Tibial artery (tissue), 4 donors: ENCODE results near the gene MYH6.
A peak's percentile ranks its signal among the peaks of the same experiment; 100 is the strongest.

Experiments used
- DNase-seq, 2 donors: peaks; one replicate each; pipeline ENCODE4 v3.0.0-alpha.2; 2019
- H3K27ac ChIP-seq, 2 donors: fragments of 200-600 bp; sonication (generic) in 1 of 2; 1 replicate in 1 of 2; 2 replicates in 1 of 2; pipeline ENCODE4 v1.5.1; 2018 to 2019; ENCODE audit warnings: mild to moderate bottlenecking in 1 of 2
- H3K27me3 ChIP-seq, 2 donors: fragments of 200-600 bp; sonication (generic) in 1 of 2; one replicate each; pipeline versions ENCODE4 v1.5.1 to v1.6.0; 2016 to 2019
- H3K36me3 ChIP-seq, 3 donors: fragments of 200-600 bp; sonication (generic) in 2 of 3; one replicate each; pipeline ENCODE4 v1.5.1; 2016 to 2019; ENCODE audit warnings: mild to moderate bottlenecking in 2 of 3
- H3K4me1 ChIP-seq, 4 donors: fragments of 200-600 bp; sonication (generic) in 2 of 4; 1 replicate in 3 of 4; 2 replicates in 1 of 4; pipeline ENCODE4 v1.5.1; 2016 to 2019
- H3K4me3 ChIP-seq, 2 donors: fragments of 200-600 bp; sonication (generic) in 1 of 2; 1 replicate in 1 of 2; 2 replicates in 1 of 2; pipeline ENCODE4 v1.5.1; 2018 to 2019; ENCODE audit warnings: mild to moderate bottlenecking in 2 of 2
- H3K9me3 ChIP-seq, 3 donors: fragments of 200-600 bp; sonication (generic) in 1 of 3; one replicate each; pipeline ENCODE4 v1.5.1; 2016 to 2019
- intact Hi-C: fragments of 100-400 bp; cut with DNase I; formaldehyde crosslinking; loops from one replicate; pipeline ENCODE4 v1.15.0; 2023; ENCODE audit warnings: low total_unique reads
- TF ChIP-seq, protein P1 (sequence below), 2 experiments: fragments of 200-600 bp in 1 of 2; fragments of 450-650 bp in 1 of 2; IDR thresholded peaks; one replicate each; pipeline ENCODE4 v1.5.1; 2017 to 2019; ENCODE audit warnings: antibody characterized with exemption in 2 of 2, mild to moderate bottlenecking in 1 of 2, moderate library complexity in 1 of 2

The MYH6 gene

DNA sequence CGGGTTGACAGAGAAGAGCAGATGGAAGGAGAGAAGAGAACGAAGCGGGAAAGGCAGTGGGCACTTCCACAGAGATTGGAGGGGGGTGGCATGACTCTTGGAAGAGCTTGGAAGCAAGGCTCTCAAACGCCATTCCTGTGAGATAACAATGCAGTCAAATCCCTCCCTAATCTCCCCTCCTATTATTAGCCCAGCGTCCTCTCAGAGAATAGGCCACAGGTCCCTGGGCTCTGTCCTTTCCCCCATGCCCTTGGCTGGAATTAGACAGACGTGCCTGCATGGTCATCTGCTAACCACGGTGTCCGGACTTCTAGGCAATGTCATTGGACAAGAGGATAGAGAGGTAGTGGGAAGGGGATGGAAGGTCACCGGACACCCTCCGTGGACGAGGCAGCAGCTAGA, 35.3 kb upstream of the MYH6 start:
- Histone ChIP-seq H3K27me3 (peaks cover 0 to 7% of the 10 kb centered on the region in 2 donors), H3K27ac (no peak overlapping the region), H3K9me3 (no peaks in the 10 kb centered on the region), H3K4me1 (no peaks in the 10 kb centered on the region), H3K4me3 (no peak overlapping the region), H3K36me3 (no peaks in the 10 kb centered on the region)
- DNase-seq, result peak in 1 of 2 donors; percentile 29
- TF ChIP-seq, protein P1, sequence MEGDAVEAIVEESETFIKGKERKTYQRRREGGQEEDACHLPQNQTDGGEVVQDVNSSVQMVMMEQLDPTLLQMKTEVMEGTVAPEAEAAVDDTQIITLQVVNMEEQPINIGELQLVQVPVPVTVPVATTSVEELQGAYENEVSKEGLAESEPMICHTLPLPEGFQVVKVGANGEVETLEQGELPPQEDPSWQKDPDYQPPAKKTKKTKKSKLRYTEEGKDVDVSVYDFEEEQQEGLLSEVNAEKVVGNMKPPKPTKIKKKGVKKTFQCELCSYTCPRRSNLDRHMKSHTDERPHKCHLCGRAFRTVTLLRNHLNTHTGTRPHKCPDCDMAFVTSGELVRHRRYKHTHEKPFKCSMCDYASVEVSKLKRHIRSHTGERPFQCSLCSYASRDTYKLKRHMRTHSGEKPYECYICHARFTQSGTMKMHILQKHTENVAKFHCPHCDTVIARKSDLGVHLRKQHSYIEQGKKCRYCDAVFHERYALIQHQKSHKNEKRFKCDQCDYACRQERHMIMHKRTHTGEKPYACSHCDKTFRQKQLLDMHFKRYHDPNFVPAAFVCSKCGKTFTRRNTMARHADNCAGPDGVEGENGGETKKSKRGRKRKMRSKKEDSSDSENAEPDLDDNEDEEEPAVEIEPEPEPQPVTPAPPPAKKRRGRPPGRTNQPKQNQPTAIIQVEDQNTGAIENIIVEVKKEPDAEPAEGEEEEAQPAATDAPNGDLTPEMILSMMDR (IDR thresholded peaks at IDR 0.05), result no peak
- intact Hi-C loops, result no loop called here

DNA sequence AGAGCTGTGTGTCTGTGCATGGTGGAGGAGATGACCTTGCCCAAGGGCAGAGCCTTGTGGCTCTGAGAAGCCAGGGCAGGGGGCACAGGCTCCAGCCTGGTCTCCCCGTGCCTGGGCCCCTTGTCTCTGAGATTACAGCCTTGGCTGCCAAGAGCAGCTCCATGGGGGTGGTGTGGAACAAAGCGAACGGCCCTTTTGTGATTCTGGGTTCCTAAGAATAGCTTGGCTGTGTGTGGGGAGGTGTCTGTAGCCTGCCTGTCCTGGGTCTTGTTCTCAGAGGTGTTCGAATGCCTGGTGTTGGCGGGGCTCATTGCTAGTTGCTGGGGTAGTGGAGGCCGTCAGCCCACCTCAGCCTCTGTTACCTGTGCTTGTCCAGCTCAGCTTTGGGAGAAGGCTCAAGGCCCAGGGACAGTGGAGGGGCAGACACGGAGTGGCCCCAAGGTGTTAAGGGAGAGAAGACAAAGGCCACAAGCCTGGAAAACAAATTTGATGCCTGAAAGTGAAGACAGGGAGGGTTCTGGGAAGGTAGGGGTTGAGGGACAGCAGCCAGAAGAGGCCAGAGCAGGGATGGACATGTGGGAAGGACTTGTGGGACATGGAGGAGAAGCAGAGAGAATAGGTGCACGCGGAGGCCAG, 34.8 kb upstream of the MYH6 start:
- Histone ChIP-seq H3K9me3 (no peaks in the 10 kb centered on the region), H3K4me3 (no peak overlapping the region), H3K36me3 (no peaks in the 10 kb centered on the region), H3K27ac (no peak overlapping the region), H3K4me1 (no peaks in the 10 kb centered on the region), H3K27me3 (peaks cover 0 to 7% of the 10 kb centered on the region in 2 donors)
- intact Hi-C loops, result no loop called here
- peak in 1 of 2 donors; percentile 38 for DNase-seq
- TF ChIP-seq, protein P1 (IDR thresholded peaks at IDR 0.05), result no peak

DNA sequence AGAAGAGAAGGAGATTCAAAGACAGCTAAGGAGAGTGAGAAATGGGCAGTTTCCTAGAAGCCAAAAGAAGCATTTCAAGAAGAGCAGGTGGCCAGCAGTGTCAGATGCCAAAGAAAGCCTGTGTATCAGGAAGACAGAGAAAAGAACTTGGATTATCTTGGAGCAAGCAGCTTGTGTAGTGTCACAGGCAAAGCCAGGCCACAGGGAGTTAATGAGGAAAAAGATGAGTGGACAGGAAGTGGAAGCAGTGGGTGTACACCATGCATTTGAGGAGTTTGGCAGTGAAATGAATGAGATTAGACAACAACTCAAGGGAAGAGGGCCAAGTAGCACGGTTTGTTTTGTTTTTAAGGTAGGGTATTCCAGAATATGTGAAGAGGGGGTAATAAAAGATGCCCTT, 33.0 kb upstream of the MYH6 start:
- H3K27ac ChIP-seq, result no peak overlapping the region
- intact Hi-C loops, result no loop called here

DNA sequence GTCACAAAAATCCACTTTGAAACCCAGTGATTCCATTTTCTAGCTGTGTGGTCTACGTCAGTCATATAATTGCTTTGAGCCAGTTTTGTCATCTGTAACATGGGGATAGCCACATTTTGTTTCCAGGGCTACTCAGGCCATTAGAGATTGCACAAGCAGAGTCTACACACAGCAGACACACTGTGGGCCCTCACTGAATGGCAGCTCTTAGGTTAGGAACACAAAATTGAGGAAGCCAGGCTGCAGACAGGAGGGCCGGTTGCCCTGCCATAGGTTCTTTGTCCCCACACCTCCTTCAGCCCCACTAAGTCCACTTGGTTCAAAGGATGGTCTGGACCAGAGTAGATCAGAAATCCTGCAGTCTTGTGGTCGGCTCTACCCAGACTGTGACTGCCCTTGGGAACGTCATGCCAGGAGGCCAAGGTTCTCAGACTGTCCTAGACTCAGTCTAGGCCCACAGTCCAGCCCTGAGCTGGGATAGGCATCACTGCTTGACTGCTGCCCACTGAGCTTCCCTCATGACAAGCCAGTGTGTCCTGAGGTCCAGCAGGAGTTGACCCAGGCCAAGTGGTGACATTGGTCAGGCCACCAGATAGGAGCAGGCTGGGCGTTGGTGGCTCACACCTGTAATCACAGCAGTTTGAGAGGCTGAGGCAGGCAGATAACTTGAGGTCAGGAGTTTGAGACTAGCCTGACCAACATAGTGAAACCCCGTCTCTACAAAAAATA, 31.2 kb upstream of the MYH6 start:
- Histone ChIP-seq H3K4me3 (no peak overlapping the region), H3K27ac (no peak overlapping the region), H3K36me3 (no peaks in the 10 kb centered on the region), H3K4me1 (no peaks in the 10 kb centered on the region), H3K27me3 (peaks cover 0 to 15% of the 10 kb centered on the region in 2 donors), H3K9me3 (no peaks in the 10 kb centered on the region)
- TF ChIP-seq, protein P1 (IDR thresholded peaks at IDR 0.05), result no peak
- intact Hi-C loops, result no loop called here
- peak in 1 of 2 donors; percentile 32 for DNase-seq

More for the DNA sequence above, 33.0 kb upstream of the MYH6 start:
- H3K9me3 ChIP-seq, result no peaks in the 10 kb centered on the region
- no peak overlapping the region for H3K4me3 ChIP-seq
- TF ChIP-seq, protein P1 (IDR thresholded peaks at IDR 0.05), result no peak
- DNase-seq, result no peak
- H3K4me1 ChIP-seq, result no peaks in the 10 kb centered on the region
- peaks cover 0 to 10% of the 10 kb centered on the region in 2 donors for H3K27me3 ChIP-seq
- H3K36me3 ChIP-seq, result no peaks in the 10 kb centered on the region

DNA sequence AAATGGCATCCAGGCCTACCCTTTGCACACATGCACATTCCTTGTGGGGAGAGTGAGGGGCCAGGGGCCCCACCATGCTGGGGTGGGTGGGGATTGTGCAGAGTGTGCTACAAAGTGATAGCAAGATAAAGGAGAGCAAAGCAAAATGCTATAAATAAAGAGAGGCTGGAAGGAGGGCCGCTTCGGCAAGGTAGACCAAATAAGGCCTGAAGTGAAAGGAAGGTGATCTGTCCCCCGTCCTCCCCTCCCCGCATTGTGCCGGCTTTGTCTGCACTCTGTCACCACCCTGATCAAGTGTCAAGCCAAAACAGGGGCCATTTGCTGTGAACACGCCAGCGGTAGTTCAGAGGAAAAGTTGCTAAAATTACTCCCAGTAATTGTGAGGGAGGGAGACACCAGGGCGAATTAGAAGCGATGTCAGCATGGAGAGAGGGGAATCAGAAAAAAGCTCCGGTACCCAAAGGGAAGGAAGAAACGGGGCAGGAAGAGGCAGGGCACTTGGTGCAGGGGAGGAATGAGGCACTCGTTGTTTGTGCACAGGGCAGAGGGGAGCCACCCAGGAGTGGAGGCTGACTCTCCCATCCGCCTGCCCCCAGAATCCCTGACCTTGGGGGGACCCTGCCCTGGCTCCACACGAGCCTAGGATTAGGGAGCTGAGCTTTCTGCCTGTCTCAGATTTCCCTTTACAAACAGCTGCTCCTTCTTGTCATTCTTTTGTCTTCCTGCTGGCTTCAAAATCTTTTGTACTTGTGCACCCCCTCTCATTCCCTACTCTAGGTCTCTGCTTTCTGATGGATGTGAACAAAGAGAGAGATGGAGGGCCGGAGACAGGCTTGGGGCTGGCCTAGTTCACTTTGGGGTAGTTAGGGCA, 30.3 kb upstream of the MYH6 start:
- H3K27ac ChIP-seq, result no peak overlapping the region
- H3K36me3 ChIP-seq, result no peaks in the 10 kb centered on the region
- no peaks in the 10 kb centered on the region for H3K9me3 ChIP-seq
- H3K27me3 ChIP-seq, result peaks cover 0 to 15% of the 10 kb centered on the region in 2 donors
- intact Hi-C loops, result no loop called here
- TF ChIP-seq, protein P1 (IDR thresholded peaks at IDR 0.05), result no peak
- peak in 1 of 2 donors; percentile 16 for DNase-seq
- H3K4me3 ChIP-seq, result no peak overlapping the region
- H3K4me1 ChIP-seq, result no peaks in the 10 kb centered on the region
